GM21423 (cell line): Measurements from ENCODE around the gene LARP4B.
"Not testable (repeated sequence)": the region's sequence is repeated elsewhere in the genome, so short reads cannot be mapped to it uniquely, and the experiment has no call there.

Source experiments
- ATAC-seq: cut with Tn5 transposase; IDR thresholded peaks from one replicate; pipeline ENCODE4 v1.9.1; 2021; ENCODE audit warnings: mild to moderate bottlenecking, moderate library complexity; ENCODE audit not compliant: unreplicated experiment

Gene LARP4B

GRCh38 chr10:774661-775244, 156.8 kb downstream of the LARP4B start:
- ATAC-seq, result no peak

GRCh38 chr10:774223-774622, 157.3 kb downstream of the LARP4B start:
- no peak for ATAC-seq

- no peak for ATAC-seq
These were observed 157.8 kb downstream of the LARP4B start for GRCh38 chr10:773562-774161.

- ATAC-seq, result no peak
These were observed 159.3 kb downstream of the LARP4B start for GRCh38 chr10:772227-772637.

GRCh38 chr10:771647-772046, 159.9 kb downstream of the LARP4B start:
- ATAC-seq, result no peak

- no peak for ATAC-seq
These were observed 160.5 kb downstream of the LARP4B start for GRCh38 chr10:770975-771374.

- not testable (repeated sequence) for ATAC-seq
These were observed 161.3 kb downstream of the LARP4B start for GRCh38 chr10:770048-770712.

GRCh38 chr10:767794-768193, 163.7 kb downstream of the LARP4B start:
- ATAC-seq, result no peak

- no peak for ATAC-seq
These were observed 164.3 kb downstream of the LARP4B start for GRCh38 chr10:767211-767610.

- ATAC-seq, result no peak
These were observed 170.1 kb downstream of the LARP4B start for GRCh38 chr10:761376-761775.

GRCh38 chr10:760622-761021, 170.9 kb downstream of the LARP4B start:
- no peak for ATAC-seq

GRCh38 chr10:759898-760477, 171.5 kb downstream of the LARP4B start:
- no peak for ATAC-seq
